Endothelial cell (in vitro differentiated cells): ENCODE data around the gene MRPL4. TPM values are rescaled to one million over a fixed set of nuclear protein-coding genes. Genes with fewer than 3 reads are reported as not detected.

ENCODE experiments used
- DNase-seq: peaks from one replicate; pipeline ENCODE4 v3.0.0; 2021; ENCODE audit warnings: low spot score
- H3K27ac Mint-ChIP-seq: one replicate; pipeline ENCODE4 v1.8.0; 2021; ENCODE audit warnings: mixed read lengths, inconsistent platforms; ENCODE audit not compliant: unreplicated experiment
- H3K27me3 Mint-ChIP-seq: one replicate; pipeline ENCODE4 v1.8.0; 2021; ENCODE audit warnings: mild to moderate bottlenecking, moderate library complexity, mixed read lengths, inconsistent platforms; ENCODE audit not compliant: unreplicated experiment
- H3K36me3 Mint-ChIP-seq: one replicate; pipeline ENCODE4 v1.8.0; 2021; ENCODE audit warnings: mild to moderate bottlenecking, low read depth, mixed read lengths, inconsistent platforms; ENCODE audit not compliant: unreplicated experiment
- H3K4me1 Mint-ChIP-seq: one replicate; pipeline ENCODE4 v1.8.0; 2021; ENCODE audit warnings: mild to moderate bottlenecking, mixed read lengths, inconsistent platforms; ENCODE audit not compliant: unreplicated experiment
- H3K4me3 Mint-ChIP-seq: one replicate; pipeline ENCODE4 v1.8.0; 2021; ENCODE audit warnings: mild to moderate bottlenecking, mixed read lengths, inconsistent platforms; ENCODE audit not compliant: unreplicated experiment
- H3K9me3 Mint-ChIP-seq: one replicate; pipeline ENCODE4 v1.8.0; 2021; ENCODE audit warnings: mixed read lengths, inconsistent platforms; ENCODE audit not compliant: unreplicated experiment
- CTCF ChIP-seq: fragments of 200-600 bp; sonication (generic); IDR thresholded peaks from one replicate; pipeline ENCODE4 v1.5.0; 2021; ENCODE audit warnings: antibody characterized with exemption; ENCODE audit not compliant: unreplicated experiment
- long read RNA-seq: library from polyadenylated mRNA; unstranded; transcript quantifications from one replicate; pipeline ENCODE4 v2.0.0, GENCODE V29; 2020; ENCODE audit not compliant: unreplicated experiment
- total RNA-seq: library from RNA; stranded (reverse); fragmentation: NEBNext Ultra II Directional; extraction: Animal tissue kit (Norgen Biotek cat#: 25700); gene quantifications from one replicate; pipeline ENCODE4 v1.2.1, GENCODE V29; 2021; ENCODE audit not compliant: unreplicated experiment

The MRPL4 gene
- total RNA-seq: 51.3 TPM
- long read RNA-seq, transcript MRPL4-201 (9 exons, 1,455 nt): major isoform, 38 of 53 reads
- long read RNA-seq, partial matches to known transcripts: 8 of 53 reads
- long read RNA-seq, other reads (novel, unspliced or antisense): 2 of 53 reads

- DNase-seq: peak; percentile 85
- H3K27ac Mint-ChIP-seq: no peak within 1 kb of the TSS
- H3K4me3 Mint-ChIP-seq: peak within 1 kb of the TSS; percentile 98
- H3K27me3 Mint-ChIP-seq: peaks cover 10% of the 10 kb centered on the region
- H3K36me3 Mint-ChIP-seq: peaks cover 22% of the 10 kb centered on the region
- H3K4me1 Mint-ChIP-seq: peaks cover 10% of the 10 kb centered on the region
- TF ChIP-seq CTCF: no peak
- no peaks in the 10 kb centered on the region for H3K9me3 Mint-ChIP-seq
Observed at GRCh38 chr19:10251792-10252694, at the start of gene MRPL4. Gene MRPL4, plus strand, starts transcription at chr19:10252214. Its CDS starts 40 bp downstream, at chr19:10252254.

GRCh38 chr19:10203686-10204085 is 48.3 kb upstream of the MRPL4 start:
- no peaks in the 10 kb centered on the region for H3K9me3 Mint-ChIP-seq
- H3K27me3 Mint-ChIP-seq: peaks cover 5% of the 10 kb centered on the region
- no peak overlapping the region for H3K27ac Mint-ChIP-seq
- H3K4me1 Mint-ChIP-seq: no peaks in the 10 kb centered on the region
- no peaks in the 10 kb centered on the region for H3K36me3 Mint-ChIP-seq
- DNase-seq: no peak
- TF ChIP-seq CTCF: no peak
- no peak overlapping the region for H3K4me3 Mint-ChIP-seq

- no peak for TF ChIP-seq CTCF
- no peak for DNase-seq
- Mint-ChIP-seq H3K27me3 (peaks cover 5% of the 10 kb centered on the region), H3K36me3 (no peaks in the 10 kb centered on the region), H3K27ac (no peak overlapping the region), H3K4me3 (no peak overlapping the region), H3K4me1 (no peaks in the 10 kb centered on the region), H3K9me3 (no peaks in the 10 kb centered on the region)
Observed at GRCh38 chr19:10205636-10206035, 46.4 kb upstream of the MRPL4 start.

GRCh38 chr19:10206226-10206885 is 45.7 kb upstream of the MRPL4 start:
- Mint-ChIP-seq H3K9me3 (no peaks in the 10 kb centered on the region), H3K4me1 (no peaks in the 10 kb centered on the region), H3K4me3 (no peak overlapping the region), H3K27me3 (peaks cover 5% of the 10 kb centered on the region), H3K36me3 (no peaks in the 10 kb centered on the region), H3K27ac (no peak overlapping the region)
- TF ChIP-seq CTCF: no peak
- DNase-seq: no peak
